Urinary bladder (tissue), 4 donors: Measurements from ENCODE around the gene ZBTB17. TPM values are rescaled to one million over a fixed set of nuclear protein-coding genes. Genes with fewer than 3 reads are reported as not detected.

Experiments used
- DNase-seq: peaks from one replicate; pipeline ENCODE4 v3.0.0-alpha.2; 2015; ENCODE audit errors: extremely low spot score
- H3K27ac ChIP-seq: one replicate; pipeline ENCODE4 v1.5.1; 2013; ENCODE audit warnings: low read depth, mild to moderate bottlenecking, moderate library complexity
- H3K36me3 ChIP-seq: one replicate; pipeline ENCODE4 v1.6.1; 2013; ENCODE audit warnings: mild to moderate bottlenecking, moderate library complexity; ENCODE audit not compliant: insufficient read depth
- H3K4me1 ChIP-seq: one replicate; pipeline ENCODE4 v1.6.1; 2013; ENCODE audit warnings: mild to moderate bottlenecking, moderate library complexity; ENCODE audit not compliant: insufficient read depth
- H3K4me3 ChIP-seq: one replicate; pipeline ENCODE4 v1.5.1; 2013; ENCODE audit warnings: low read depth, low read length
- WGBS: extraction: QIAGEN DNeasy Blood & Tissue Kit; methylation state at CpG from one replicate; pipeline ENCODE4 v1.1.7; 2013; 5-methylcytosine and 5-hydroxymethylcytosine counted together
- polyA plus RNA-seq: library from polyadenylated mRNA; stranded (reverse); fragments of 200-250 nt; gene quantifications from one replicate; pipeline ENCODE4 v1.2.3, GENCODE V29; 2013
- total RNA-seq: library from RNA; depleted of rRNA; stranded (reverse); fragments of >200 nt; gene quantifications from one replicate; pipeline ENCODE4 v1.2.3, GENCODE V29; 2014
- donor health status: healthy with polysubstance abuse.
- donor health status: healthy.

The ZBTB17 gene
- total and polyA plus RNA-seq, 2 donors = 17.1 to 30.4 TPM

DNA sequence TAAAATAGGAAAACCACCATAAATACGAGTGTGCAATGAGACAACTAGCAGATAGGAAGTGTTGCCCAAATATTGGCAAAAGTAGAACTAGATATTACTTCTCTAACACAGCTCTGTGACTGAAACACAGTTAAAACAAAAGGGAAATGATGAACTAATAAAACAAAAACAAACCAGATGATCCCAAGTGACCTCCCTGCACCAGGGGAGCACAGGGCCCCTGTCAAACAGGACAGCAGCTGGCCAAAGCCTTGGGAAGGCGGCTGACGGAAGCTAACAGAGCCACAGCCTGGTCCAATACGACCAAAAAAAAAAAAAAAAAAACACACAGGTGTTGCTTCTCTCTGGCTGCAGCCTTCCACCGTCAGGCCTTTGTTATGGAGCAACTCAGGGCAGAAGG, 17.8 kb downstream of the ZBTB17 start:
- no peaks in the 10 kb centered on the region for H3K36me3 ChIP-seq
- H3K4me3 ChIP-seq = no peak overlapping the region
- DNase-seq = no peak
- 74% methylated on average over 5 of the region's 5 CpGs for WGBS
- H3K4me1 ChIP-seq = no peaks in the 10 kb centered on the region
- no peak overlapping the region for H3K27ac ChIP-seq

DNA sequence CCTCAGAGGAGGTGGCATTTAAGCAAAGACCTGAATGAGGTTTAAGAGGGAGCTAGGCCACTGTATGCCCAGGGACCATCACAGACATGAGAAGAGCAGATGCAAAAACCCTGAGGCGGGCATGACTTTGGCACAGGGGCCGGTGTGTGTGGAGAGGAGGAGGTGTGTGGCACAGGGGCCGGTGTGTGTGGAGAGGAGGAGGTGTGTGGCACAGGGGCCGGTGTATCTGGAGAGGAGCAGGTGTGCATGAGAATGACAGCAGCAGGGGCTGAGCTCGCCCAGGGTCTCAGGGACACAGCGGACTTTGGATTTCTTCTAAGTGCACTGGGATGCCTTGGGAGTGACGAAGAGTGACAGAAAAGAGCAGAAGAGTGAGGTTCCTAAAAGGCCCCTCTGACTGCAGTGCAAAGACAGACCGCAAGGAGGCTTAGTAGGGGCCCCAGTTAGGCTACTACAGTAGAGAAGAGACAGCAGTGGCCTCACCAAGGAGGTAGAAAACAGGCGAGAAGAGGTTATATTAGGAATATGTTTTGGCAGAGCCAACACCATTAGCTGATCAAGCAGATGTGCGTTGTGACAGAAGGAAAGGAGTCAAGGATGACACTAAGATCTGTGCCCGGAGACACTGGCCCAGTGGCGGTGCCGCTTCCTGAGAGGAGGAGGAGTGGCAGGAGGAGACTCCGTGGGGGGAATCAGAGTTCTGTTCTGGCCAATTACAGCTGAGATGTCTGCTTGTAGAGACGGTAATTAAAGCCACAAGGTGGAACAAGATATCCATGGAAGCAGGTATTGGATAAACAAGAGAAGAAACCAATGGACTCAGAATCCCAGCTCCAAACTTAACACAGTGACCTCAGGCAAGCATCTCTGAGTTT, 18.4 kb downstream of the ZBTB17 start:
- DNase-seq = no peak
- 84% methylated on average over 15 of the region's 15 CpGs for WGBS
- H3K27ac ChIP-seq = no peak overlapping the region
- no peaks in the 10 kb centered on the region for H3K4me1 ChIP-seq
- no peak overlapping the region for H3K4me3 ChIP-seq
- no peaks in the 10 kb centered on the region for H3K36me3 ChIP-seq

DNA sequence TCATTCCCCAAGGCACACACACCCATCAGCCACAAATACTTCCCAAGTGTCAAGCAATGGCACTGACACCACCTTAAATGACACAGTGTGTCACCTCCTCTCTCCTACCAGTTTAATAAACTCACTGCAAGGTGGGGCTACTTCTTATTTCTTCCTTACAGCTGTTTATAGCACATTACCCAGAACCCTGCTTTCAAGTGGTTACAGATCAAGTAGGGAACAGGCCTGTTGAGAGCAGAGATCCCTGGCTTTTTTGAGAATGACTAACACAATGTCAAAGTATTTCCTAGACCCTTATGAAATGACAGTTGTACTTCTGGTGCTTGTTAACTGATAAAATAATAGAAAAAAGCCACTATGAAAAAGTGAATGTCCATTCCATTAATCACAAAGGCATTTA, 19.8 kb downstream of the ZBTB17 start:
- no peak overlapping the region for H3K4me3 ChIP-seq
- no peak overlapping the region for H3K27ac ChIP-seq
- no peak for DNase-seq
- H3K4me1 ChIP-seq = no peaks in the 10 kb centered on the region
- no peaks in the 10 kb centered on the region for H3K36me3 ChIP-seq

DNA sequence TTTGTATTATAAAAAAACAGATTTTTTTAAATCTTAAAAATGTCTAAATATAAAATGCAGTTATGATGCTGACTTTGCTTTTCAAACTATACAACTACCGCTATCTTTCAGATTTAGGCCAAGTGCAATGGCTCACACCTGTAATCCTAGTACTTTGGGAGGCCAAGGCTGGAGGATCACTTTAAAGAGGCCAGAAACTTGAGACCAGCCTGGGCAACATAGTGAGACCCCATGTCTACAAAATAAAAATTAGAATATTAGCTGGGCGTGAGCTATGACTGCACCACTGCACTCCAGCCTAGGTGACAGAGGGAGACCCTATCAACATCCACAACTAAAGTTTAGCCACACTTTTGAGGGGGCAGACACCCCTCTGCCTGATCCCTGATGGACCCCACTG, 20.3 kb downstream of the ZBTB17 start:
- H3K4me3 ChIP-seq = no peak overlapping the region
- H3K36me3 ChIP-seq = no peaks in the 10 kb centered on the region
- over 99% methylated on average over 2 of the region's 2 CpGs for WGBS
- no peaks in the 10 kb centered on the region for H3K4me1 ChIP-seq
- DNase-seq = no peak
- no peak overlapping the region for H3K27ac ChIP-seq

DNA sequence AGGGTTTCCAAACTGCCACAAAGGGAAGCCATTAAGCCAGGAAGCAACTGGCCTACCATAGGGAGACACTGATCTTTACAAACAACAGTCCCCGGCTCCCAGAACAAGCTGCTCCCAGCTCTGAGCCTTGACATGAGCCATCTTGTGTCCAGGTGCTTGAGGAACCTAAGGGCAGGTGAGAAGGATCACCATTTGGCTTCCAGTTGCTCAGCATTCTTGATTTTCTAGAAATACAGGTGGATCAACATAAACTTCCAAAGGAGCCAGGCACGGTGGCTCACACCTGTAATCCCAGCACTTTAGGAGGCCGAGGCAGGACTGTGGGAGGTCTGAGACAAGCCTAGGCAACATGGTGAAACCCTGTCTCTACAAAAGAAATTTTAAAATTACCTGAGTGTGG, 21.6 kb downstream of the ZBTB17 start:
- Histone ChIP-seq H3K27ac (no peak overlapping the region), H3K36me3 (no peaks in the 10 kb centered on the region), H3K4me3 (no peak overlapping the region), H3K4me1 (no peaks in the 10 kb centered on the region)
- 94% methylated on average over 3 of the region's 3 CpGs for whole genome bisulfite sequencing
- DNase-seq = no peak

DNA sequence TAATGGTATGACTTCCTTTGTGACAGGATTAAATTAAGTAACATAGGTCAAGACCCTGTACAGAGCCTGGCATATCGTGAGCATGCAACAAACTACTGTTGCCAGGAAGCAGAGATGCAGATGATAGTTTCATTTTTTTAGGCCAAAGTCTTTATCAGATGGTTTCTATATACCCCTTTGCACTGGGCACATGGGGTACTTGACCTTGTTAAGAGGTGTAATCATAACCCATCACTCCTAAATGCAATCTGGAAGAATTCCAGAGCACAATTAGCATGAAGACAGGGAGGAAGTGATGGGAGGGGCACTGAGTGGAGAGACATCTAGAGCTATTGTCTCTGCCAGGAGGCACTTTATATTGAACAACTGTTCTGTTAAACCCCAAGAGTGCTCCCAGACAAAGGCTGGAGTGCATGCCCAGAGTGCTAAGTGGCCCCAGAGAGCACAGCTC, 22.1 kb downstream of the ZBTB17 start:
- Histone ChIP-seq H3K4me1 (no peaks in the 10 kb centered on the region), H3K4me3 (no peak overlapping the region), H3K27ac (no peak overlapping the region), H3K36me3 (no peaks in the 10 kb centered on the region)
- no peak for DNase-seq
- WGBS = 44% methylated on average over 1 of the region's 1 CpG

DNA sequence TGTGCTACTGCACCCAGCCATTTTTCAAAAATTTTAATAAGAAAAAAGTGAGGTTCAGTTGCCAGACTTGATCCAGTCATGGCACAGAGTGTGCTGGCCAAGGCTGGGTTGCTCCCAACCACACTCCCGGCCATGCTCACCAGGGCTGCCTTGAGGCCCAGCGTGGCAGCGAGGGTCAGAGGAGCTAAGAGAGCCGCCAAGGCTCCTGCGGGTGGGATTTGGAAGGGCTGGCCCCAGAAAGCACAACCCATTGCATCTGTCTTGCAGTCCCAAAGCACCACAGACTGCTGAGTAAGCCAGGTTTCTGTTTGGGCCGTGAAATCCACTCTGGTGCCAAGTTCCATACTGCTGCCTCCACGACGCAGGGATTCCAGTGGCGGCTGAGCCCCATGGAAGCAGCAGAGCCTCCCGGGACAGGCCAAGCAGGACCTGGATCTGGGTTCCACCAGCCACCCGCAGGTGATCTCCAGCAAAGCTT, 22.6 kb downstream of the ZBTB17 start:
- 65% methylated on average over 11 of the region's 11 CpGs for WGBS
- H3K4me1 ChIP-seq = no peaks in the 10 kb centered on the region
- H3K36me3 ChIP-seq = no peaks in the 10 kb centered on the region
- H3K27ac ChIP-seq = no peak overlapping the region
- no peak for DNase-seq
- H3K4me3 ChIP-seq = no peak overlapping the region

DNA sequence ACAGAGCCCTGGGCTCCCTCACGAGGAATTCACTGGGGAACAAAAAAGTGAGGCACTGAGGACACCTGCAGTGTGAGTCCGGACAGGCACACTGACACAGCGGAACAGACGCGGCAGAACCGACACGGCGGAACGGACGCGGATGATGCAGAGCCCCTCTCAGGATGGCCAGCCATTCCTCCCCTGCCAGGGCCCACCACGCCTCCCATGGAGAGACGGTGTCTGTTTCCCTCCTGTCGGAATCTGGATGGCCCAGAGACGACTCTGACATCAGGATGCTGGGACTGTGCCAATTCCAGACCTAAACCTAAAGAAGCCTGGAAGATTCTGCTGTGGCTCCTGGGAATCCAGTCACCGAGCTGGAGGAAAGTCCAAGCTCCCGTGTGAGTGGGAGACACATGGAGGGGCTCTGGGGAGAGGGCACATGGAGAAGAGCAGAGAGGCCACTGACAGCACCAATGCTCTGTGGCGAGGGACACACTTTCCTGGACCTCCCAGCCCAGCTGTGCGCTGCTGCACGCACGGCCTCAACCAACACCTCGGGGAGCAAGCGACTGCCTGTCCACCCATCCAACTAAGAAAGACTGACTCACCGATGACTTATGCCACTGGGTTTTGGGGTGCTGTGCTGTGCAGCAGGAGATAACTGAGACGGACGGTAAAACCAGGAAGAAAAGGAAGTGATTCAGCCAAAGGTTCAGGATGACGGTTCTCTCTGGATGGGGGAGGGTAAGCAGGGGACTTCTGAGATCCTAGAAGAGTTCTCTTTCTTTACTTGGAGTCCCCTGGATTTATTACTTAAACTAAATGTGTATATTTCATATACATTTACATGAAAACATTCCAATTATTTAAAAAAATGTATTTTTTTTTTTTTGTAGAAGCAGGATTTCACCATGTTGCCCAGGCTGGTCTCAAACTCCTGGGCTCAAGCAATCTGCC, 23.3 kb downstream of the ZBTB17 start:
- no peak overlapping the region for H3K27ac ChIP-seq
- H3K36me3 ChIP-seq = no peaks in the 10 kb centered on the region
- H3K4me3 ChIP-seq = no peak overlapping the region
- no peaks in the 10 kb centered on the region for H3K4me1 ChIP-seq
- WGBS = 79% methylated on average over 27 of the region's 27 CpGs
- DNase-seq = no peak

DNA sequence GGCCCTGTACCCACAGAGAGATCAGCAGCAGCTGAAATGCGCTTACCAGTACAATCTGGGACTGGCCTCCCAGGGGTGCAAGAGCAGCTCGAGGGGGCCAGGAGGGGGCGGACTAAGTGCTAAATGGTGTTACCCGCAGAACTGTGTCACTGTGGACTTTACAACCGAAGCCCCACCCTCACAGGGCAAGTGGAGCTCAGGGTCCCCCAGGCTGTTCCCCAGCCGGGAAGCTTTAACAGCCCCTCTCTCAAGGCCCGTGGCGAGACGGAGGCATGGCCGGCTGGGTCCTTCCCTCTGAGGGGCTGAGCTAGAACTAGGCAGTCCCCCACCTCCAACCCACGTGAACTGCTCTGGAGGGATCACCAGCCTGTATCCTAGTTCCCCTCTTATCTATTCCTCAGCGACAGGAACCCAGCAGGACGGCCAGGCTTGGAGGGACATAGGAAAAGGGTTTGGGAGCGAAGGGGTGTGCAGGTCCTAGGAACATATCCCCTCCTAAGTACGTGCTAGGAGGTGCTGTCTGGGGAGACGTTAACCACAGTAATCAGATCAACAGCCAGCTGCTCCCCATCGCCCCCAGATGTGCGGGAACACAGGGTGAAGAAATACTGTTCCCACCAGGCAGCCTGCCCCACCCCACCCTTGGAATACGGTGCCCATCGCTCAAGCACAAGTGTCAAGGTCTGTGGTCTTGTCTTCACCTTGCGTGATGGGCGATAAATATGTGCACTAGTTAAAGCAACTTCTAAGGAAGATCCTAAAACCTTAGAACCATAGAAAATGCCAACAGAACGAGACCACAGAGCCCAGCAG, 24.4 kb downstream of the ZBTB17 start:
- Histone ChIP-seq H3K27ac (no peak overlapping the region), H3K4me1 (no peaks in the 10 kb centered on the region), H3K4me3 (no peak overlapping the region), H3K36me3 (no peaks in the 10 kb centered on the region)
- DNase-seq = no peak
- 58% methylated on average over 23 of the region's 23 CpGs for WGBS

DNA sequence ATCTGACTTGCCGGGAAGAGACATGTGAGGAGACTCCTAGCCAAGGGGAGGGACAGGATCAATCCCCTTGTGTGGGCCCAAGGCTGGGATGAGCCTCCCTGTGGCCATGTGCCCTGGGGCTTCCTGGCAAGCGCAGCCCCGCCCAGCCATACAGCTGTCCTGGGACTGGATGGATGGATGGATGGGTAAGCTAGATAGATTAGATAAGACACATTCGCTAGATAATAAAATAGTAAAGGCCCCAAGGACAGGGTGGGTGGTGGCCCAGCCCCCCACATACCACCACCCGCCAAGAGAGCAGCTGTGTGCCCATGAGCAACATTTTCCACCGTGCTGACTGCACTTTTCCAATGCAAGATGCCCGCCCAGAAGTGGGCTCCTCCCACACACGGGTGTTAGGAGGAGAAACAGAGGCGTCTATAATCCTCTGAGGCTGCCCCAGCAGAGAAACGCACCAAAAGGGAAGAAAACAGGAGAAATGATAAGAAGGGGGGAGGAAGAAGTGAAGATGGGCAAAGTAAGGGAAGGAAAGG, 25.1 kb downstream of the ZBTB17 start:
- H3K4me3 ChIP-seq = no peak overlapping the region
- WGBS = 41% methylated on average over 10 of the region's 10 CpGs
- H3K27ac ChIP-seq = peak overlapping the region; percentile 14
- no peaks in the 10 kb centered on the region for H3K4me1 ChIP-seq
- DNase-seq = no peak
- no peaks in the 10 kb centered on the region for H3K36me3 ChIP-seq

DNA sequence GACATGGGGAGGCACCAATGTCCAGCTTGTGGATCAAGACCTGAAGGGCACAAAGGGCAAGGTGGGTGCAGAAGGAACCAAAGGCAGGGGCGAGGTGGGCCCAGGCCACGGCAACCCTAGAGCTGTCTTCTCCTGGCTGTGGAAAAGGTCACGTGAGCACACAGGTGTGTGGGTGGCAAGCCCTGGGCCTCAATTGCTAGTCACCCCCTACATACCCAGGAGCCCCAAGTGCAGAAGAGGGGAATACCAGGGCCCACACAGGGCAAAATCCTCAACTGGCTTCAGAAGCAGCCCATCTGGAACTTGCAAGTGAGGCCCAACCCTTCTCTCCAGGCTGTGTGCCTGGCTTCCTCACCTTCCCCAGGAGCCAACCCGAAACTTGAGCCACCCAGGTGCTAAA, 25.6 kb downstream of the ZBTB17 start:
- Histone ChIP-seq H3K4me1 (no peaks in the 10 kb centered on the region), H3K27ac (peak overlapping the region; percentile 90), H3K36me3 (no peaks in the 10 kb centered on the region), H3K4me3 (no peak overlapping the region)
- WGBS = 85% methylated on average over 4 of the region's 4 CpGs
- no peak for DNase-seq

DNA sequence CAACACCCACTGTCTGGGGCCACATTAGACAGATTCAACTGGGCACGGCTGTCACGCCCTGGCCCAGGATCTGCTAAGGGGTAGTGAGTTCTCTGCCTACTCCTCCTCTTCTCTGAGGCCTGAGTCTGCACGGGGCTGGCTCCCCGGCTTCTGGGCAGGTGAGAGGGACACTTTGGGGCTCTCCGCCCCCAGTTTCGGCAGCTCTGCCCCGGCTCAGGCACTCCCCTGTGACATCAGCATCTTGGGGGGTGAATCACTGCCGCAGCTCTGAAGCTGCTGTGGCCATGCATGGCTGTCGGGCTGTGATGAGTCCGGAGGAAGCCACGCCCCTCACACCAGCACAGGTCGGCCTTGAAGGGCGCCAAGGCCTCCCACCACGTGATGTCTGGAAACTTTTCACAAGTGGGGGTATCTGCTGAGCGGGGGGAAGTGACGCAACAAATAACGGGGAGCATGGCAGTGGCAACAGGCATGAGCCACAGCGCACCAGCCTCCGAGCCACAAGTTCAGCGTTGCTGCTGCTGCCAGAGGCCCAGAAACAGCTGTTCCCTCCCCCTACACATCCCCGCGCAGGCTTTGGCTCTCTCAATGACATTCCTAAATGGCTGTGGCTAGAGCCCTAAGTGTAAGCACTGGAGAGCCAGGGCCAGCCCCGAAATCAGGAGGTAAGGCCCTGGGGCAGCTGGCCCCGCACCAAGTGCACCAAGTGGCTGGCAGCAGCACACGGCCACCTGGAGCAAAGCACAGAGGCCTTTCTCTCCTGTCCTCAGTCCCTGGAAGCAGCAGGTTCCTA, 26.3 kb downstream of the ZBTB17 start:
- 11% methylated on average over 25 of the region's 25 CpGs for WGBS
- H3K4me3 ChIP-seq = no peak overlapping the region
- no peaks in the 10 kb centered on the region for H3K36me3 ChIP-seq
- peak overlapping the region; percentile 90 for H3K27ac ChIP-seq
- H3K4me1 ChIP-seq = no peaks in the 10 kb centered on the region
- peak; percentile 8 for DNase-seq
